Trophoblast cell (in vitro differentiated cells and primary cell): ENCODE results near the gene PHACTR1.
"Not testable (repeated sequence)": the region's sequence is repeated elsewhere in the genome, so short reads cannot be mapped to it uniquely, and the experiment has no call there.

Experiments used
- DNase-seq, 2 donors: peaks; one replicate each; pipeline ENCODE4 v3.0.0-alpha.2; 2016
- H2AFZ ChIP-seq: 2 replicates; pipeline ENCODE4 v1.6.1; 2013; ENCODE audit warnings: low read length, moderate library complexity, mild to moderate bottlenecking; ENCODE audit not compliant: insufficient read depth, poor library complexity
- H2AK5ac ChIP-seq: 2 replicates; pipeline ENCODE4 v1.6.1; 2013; ENCODE audit warnings: mild to moderate bottlenecking, low read length
- H2BK120ac ChIP-seq: 2 replicates; pipeline ENCODE4 v1.6.1; 2013; ENCODE audit warnings: low read length, mild to moderate bottlenecking, moderate library complexity; ENCODE audit not compliant: insufficient read depth, poor library complexity
- H2BK12ac ChIP-seq: 2 replicates; pipeline ENCODE4 v1.6.1; 2013; ENCODE audit warnings: mild to moderate bottlenecking, low read length, moderate library complexity
- H2BK5ac ChIP-seq: 2 replicates; pipeline ENCODE4 v1.6.1; 2013; ENCODE audit warnings: low read length, low read depth, moderate library complexity, mild to moderate bottlenecking; ENCODE audit not compliant: poor library complexity
- H3K14ac ChIP-seq: 2 replicates; pipeline ENCODE4 v1.6.1; 2013; ENCODE audit warnings: mild to moderate bottlenecking, low read length
- H3K18ac ChIP-seq: 2 replicates; pipeline ENCODE4 v1.6.1; 2013; ENCODE audit warnings: mild to moderate bottlenecking, low read length
- H3K23ac ChIP-seq: 2 replicates; pipeline ENCODE4 v1.6.1; 2013; ENCODE audit warnings: low read length
- H3K27ac ChIP-seq: 2 replicates; pipeline ENCODE4 v1.5.1; 2013; ENCODE audit warnings: low read depth, mild to moderate bottlenecking, inconsistent platforms, low read length, moderate library complexity
- H3K27me3 ChIP-seq: 2 replicates; pipeline ENCODE4 v1.6.1; 2013; ENCODE audit warnings: inconsistent platforms, mild to moderate bottlenecking, low read length, moderate library complexity; ENCODE audit not compliant: insufficient read depth
- H3K36me3 ChIP-seq, 2 experiments: 1 replicate in 1 of 2; 2 replicates in 1 of 2; pipeline ENCODE4 v1.6.1; 2013; ENCODE audit warnings: low read length in 2 of 2, mild to moderate bottlenecking in 2 of 2, moderate library complexity in 1 of 2; ENCODE audit not compliant: insufficient read depth in 2 of 2, control insufficient read depth in 1 of 2
- H3K4ac ChIP-seq: 2 replicates; pipeline ENCODE4 v1.6.1; 2013; ENCODE audit warnings: low read depth, mild to moderate bottlenecking, low read length, moderate library complexity
- H3K4me1 ChIP-seq, 2 experiments: 1 replicate in 1 of 2; 2 replicates in 1 of 2; pipeline ENCODE4 v1.6.1; 2013; ENCODE audit warnings: low read length in 2 of 2, mild to moderate bottlenecking in 2 of 2, moderate library complexity in 1 of 2; ENCODE audit not compliant: insufficient read depth in 2 of 2, control insufficient read depth in 1 of 2
- H3K4me2 ChIP-seq: 2 replicates; pipeline ENCODE4 v1.6.1; 2013; ENCODE audit warnings: inconsistent platforms, mild to moderate bottlenecking, low read length, moderate library complexity
- H3K4me3 ChIP-seq: 2 replicates; pipeline ENCODE4 v1.5.1; 2013; ENCODE audit warnings: mild to moderate bottlenecking, low read depth, low read length, inconsistent platforms
- H3K79me1 ChIP-seq: one replicate; pipeline ENCODE4 v1.6.1; 2013; ENCODE audit warnings: low read length
- H3K79me2 ChIP-seq: 2 replicates; pipeline ENCODE4 v1.6.1; 2013; ENCODE audit warnings: low read length, mild to moderate bottlenecking; ENCODE audit not compliant: control insufficient read depth, insufficient read depth, poor library complexity
- H3K9ac ChIP-seq: 2 replicates; pipeline ENCODE4 v1.6.1; 2013; ENCODE audit warnings: mild to moderate bottlenecking, low read length
- H3K9me3 ChIP-seq: 2 replicates; pipeline ENCODE4 v1.6.1; 2013; ENCODE audit warnings: low read depth, mild to moderate bottlenecking, control low read depth, inconsistent platforms, low read length; ENCODE audit not compliant: insufficient read depth
- H4K12ac ChIP-seq: 2 replicates; pipeline ENCODE4 v1.6.1; 2013; ENCODE audit warnings: low read depth, mild to moderate bottlenecking, low read length, moderate library complexity
- H4K8ac ChIP-seq: 2 replicates; pipeline ENCODE4 v1.6.1; 2013; ENCODE audit warnings: low read depth, mild to moderate bottlenecking, low read length, moderate library complexity
- H4K91ac ChIP-seq: one replicate; pipeline ENCODE4 v1.6.1; 2013; ENCODE audit warnings: low read depth, mild to moderate bottlenecking, low read length, moderate library complexity
- WGBS: extraction: QIAGEN DNeasy Blood & Tissue Kit; methylation state at CpG from one replicate; pipeline ENCODE4 v1.1.7; 2013; ENCODE audit warnings: missing lambda C conversion rate; ENCODE audit not compliant: insufficient read length, insufficient coverage; ENCODE audit errors: extremely low coverage; 5-methylcytosine and 5-hydroxymethylcytosine counted together

PHACTR1 gene

GRCh38 chr6:13157293-13157692, 440.7 kb downstream of the PHACTR1 start:
- Histone ChIP-seq H3K9ac (no peak overlapping the region), H3K14ac (no peak overlapping the region), H3K27me3 (no peaks in the 10 kb centered on the region), H3K4me2 (no peak overlapping the region), H4K8ac (no peak overlapping the region), H3K23ac (no peak overlapping the region), H3K4me3 (no peak overlapping the region), H3K4ac (no peak overlapping the region), H3K36me3 (no peaks in the 10 kb centered on the region), H4K12ac (no peak overlapping the region), H2BK12ac (no peak overlapping the region), H2AK5ac (no peak overlapping the region), H2BK5ac (no peak overlapping the region), H2BK120ac (no peak overlapping the region), H3K9me3 (peaks cover 3% of the 10 kb centered on the region), H3K79me1 (no peaks in the 10 kb centered on the region), H3K4me1 (no peaks in the 10 kb centered on the region), H3K18ac (no peak overlapping the region), H4K91ac (no peak overlapping the region), H3K27ac (no peak overlapping the region), H2AFZ (no peak overlapping the region), H3K79me2 (no peaks in the 10 kb centered on the region)
- no CpG with 5 or more reads among the region's 4 CpGs for WGBS
- DNase-seq, result no peak

- no peak overlapping the region for H4K8ac ChIP-seq
- no peak overlapping the region for H2AFZ ChIP-seq
- H3K79me1 ChIP-seq, result no peaks in the 10 kb centered on the region
- no peaks in the 10 kb centered on the region for H3K27me3 ChIP-seq
- peaks cover 3% of the 10 kb centered on the region for H3K9me3 ChIP-seq
- H4K12ac ChIP-seq, result no peak overlapping the region
- no peak overlapping the region for H3K18ac ChIP-seq
- no peak overlapping the region for H2BK12ac ChIP-seq
- H3K4me3 ChIP-seq, result no peak overlapping the region
- no peak overlapping the region for H2BK5ac ChIP-seq
- WGBS, result no CpG with 5 or more reads among the region's 3 CpGs
- H2AK5ac ChIP-seq, result no peak overlapping the region
- peak overlapping the region; percentile 36 for H3K9ac ChIP-seq
- H3K4me1 ChIP-seq, result no peaks in the 10 kb centered on the region
- no peak overlapping the region for H3K4ac ChIP-seq
- H3K36me3 ChIP-seq, result no peaks in the 10 kb centered on the region
- H2BK120ac ChIP-seq, result no peak overlapping the region
- no peak overlapping the region for H4K91ac ChIP-seq
- H3K23ac ChIP-seq, result no peak overlapping the region
- no peak for DNase-seq
- H3K79me2 ChIP-seq, result no peaks in the 10 kb centered on the region
- H3K14ac ChIP-seq, result no peak overlapping the region
- no peak overlapping the region for H3K4me2 ChIP-seq
- no peak overlapping the region for H3K27ac ChIP-seq
These were observed 442.7 kb downstream of the PHACTR1 start for GRCh38 chr6:13159300-13159699.

- not testable (repeated sequence) for H3K27me3 ChIP-seq, H3K79me1 ChIP-seq, H3K4me3 ChIP-seq, H3K4ac ChIP-seq, H2BK12ac ChIP-seq, H2BK5ac ChIP-seq, H2AK5ac ChIP-seq, H3K23ac ChIP-seq, H4K91ac ChIP-seq, H3K27ac ChIP-seq, H3K79me2 ChIP-seq, H3K14ac ChIP-seq, H4K12ac ChIP-seq, H3K4me2 ChIP-seq, H2AFZ ChIP-seq, H3K18ac ChIP-seq, H3K36me3 ChIP-seq, DNase-seq, H3K4me1 ChIP-seq, H2BK120ac ChIP-seq, H4K8ac ChIP-seq, H3K9ac ChIP-seq, H3K9me3 ChIP-seq
- no CpG with 5 or more reads among the region's 5 CpGs for WGBS
These were observed 443.3 kb downstream of the PHACTR1 start for GRCh38 chr6:13159822-13160221.

GRCh38 chr6:13163161-13163944, 446.8 kb downstream of the PHACTR1 start:
- Histone ChIP-seq H2BK120ac (no peak overlapping the region), H3K79me2 (no peaks in the 10 kb centered on the region), H4K8ac (no peak overlapping the region), H3K4ac (no peak overlapping the region), H2BK12ac (no peak overlapping the region), H3K4me1 (no peaks in the 10 kb centered on the region), H3K36me3 (no peaks in the 10 kb centered on the region), H2AK5ac (no peak overlapping the region), H3K79me1 (no peaks in the 10 kb centered on the region), H4K12ac (no peak overlapping the region), H3K4me2 (no peak overlapping the region), H3K9me3 (peaks cover 3% of the 10 kb centered on the region), H3K9ac (no peak overlapping the region), H3K18ac (no peak overlapping the region), H3K27ac (no peak overlapping the region), H3K27me3 (no peaks in the 10 kb centered on the region), H3K23ac (no peak overlapping the region), H3K4me3 (no peak overlapping the region), H2BK5ac (no peak overlapping the region), H4K91ac (no peak overlapping the region), H3K14ac (no peak overlapping the region), H2AFZ (no peak overlapping the region)
- WGBS, result no CpG with 5 or more reads among the region's 2 CpGs
- no peak for DNase-seq
